GM19438 (cell line): ENCODE results near the gene NMRK2.

ENCODE experiments used
- ATAC-seq: cut with Tn5 transposase; IDR thresholded peaks from one replicate; pipeline ENCODE4 v1.9.1; 2021; ENCODE audit warnings: low read depth; ENCODE audit not compliant: unreplicated experiment

Gene NMRK2

GRCh38 chr19:3980353-3981251, 47.7 kb downstream of the NMRK2 start:
- ATAC-seq, result no peak

- ATAC-seq, result no peak
Observed at GRCh38 chr19:3981373-3981735, 48.5 kb downstream of the NMRK2 start.

- no peak for ATAC-seq
Observed at GRCh38 chr19:3981736-3982681, 49.1 kb downstream of the NMRK2 start.

GRCh38 chr19:3982701-3983541, 50.1 kb downstream of the NMRK2 start:
- ATAC-seq, result no peak

- no peak for ATAC-seq
Observed at GRCh38 chr19:3983542-3983914, 50.7 kb downstream of the NMRK2 start.

- no peak for ATAC-seq
Observed at GRCh38 chr19:3983936-3984583, 51.2 kb downstream of the NMRK2 start.

- ATAC-seq, result no peak
Observed at GRCh38 chr19:3984584-3984907, 51.7 kb downstream of the NMRK2 start.

GRCh38 chr19:3984908-3985642, 52.2 kb downstream of the NMRK2 start, which contains the start of gene EEF2:
EEF2 (minus strand) TSS chr19:3985463; CDS start chr19:3985380, 83 bp downstream.
- ATAC-seq, result peak; percentile 40

GRCh38 chr19:3985643-3986259, 52.9 kb downstream of the NMRK2 start:
- ATAC-seq, result no peak

- no peak for ATAC-seq
Observed at GRCh38 chr19:3986260-3987041, 53.6 kb downstream of the NMRK2 start.

GRCh38 chr19:3987619-3988371, 54.9 kb downstream of the NMRK2 start:
- no peak for ATAC-seq

GRCh38 chr19:3990815-3991117, 57.9 kb downstream of the NMRK2 start:
- ATAC-seq, result no peak
